HG02981 (cell line): ENCODE results near the gene POLR2F.

Experiments used
- ATAC-seq: cut with Tn5 transposase; IDR thresholded peaks from one replicate; pipeline ENCODE4 v1.9.1; 2021; ENCODE audit warnings: mild to moderate bottlenecking, moderate library complexity; ENCODE audit not compliant: unreplicated experiment

Gene POLR2F

DNA sequence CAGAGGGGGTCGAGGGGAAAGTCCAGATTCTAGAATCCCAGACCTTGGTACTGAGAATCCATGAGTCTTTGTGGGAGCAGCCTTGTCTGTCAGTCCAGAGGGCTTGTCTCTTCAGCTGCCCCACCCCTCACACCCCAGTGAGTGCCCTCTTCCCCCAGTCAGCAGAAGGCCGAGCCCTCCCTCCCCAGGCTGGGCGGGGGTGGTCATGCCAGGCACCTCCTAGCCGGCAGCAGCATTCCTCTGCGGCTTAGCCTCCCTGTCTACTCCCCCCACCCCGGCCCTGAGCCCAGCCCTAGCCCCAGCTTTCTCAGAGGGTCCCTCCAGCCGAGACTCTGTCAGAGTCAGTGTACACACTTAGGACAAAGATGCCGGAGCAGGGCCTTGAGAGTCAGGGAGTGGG is 26.3 kb downstream of the POLR2F start:
- ATAC-seq: no peak

DNA sequence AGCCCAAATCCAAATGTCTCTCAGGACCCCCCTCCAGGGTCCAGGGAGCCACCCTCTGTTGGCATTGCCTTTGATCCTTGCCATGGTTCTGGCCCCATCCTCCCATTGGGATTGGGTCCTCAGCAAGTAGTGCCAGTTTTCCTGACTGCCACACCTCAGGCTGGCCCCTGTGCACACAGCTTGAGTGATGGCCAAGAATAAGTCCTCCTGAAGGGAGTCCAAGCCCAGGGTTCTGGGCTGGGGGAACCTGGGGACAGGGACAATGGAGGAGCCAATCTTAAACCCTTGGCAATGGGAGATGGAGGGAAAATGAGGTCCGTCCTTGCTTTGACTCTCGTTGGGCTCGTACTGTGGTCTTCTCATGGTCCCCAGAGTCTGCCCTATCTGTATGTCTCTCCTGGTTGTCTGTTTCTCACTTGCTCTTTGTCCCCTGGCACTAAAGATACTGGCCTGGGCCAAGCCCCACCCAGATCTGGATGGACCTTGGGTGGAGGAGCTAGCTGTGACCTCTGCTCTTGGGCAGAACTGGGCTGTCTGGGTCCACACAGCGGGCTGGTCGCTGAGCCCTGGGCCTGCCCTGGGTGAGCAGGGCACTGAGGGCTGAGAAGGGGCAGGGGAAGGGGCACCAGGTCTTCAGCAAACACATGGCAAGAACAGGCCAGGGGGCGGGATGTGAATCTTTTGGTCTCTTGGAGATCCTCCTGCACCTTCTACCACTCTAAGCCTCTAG is 27.9 kb downstream of the POLR2F start:
- ATAC-seq: no peak

DNA sequence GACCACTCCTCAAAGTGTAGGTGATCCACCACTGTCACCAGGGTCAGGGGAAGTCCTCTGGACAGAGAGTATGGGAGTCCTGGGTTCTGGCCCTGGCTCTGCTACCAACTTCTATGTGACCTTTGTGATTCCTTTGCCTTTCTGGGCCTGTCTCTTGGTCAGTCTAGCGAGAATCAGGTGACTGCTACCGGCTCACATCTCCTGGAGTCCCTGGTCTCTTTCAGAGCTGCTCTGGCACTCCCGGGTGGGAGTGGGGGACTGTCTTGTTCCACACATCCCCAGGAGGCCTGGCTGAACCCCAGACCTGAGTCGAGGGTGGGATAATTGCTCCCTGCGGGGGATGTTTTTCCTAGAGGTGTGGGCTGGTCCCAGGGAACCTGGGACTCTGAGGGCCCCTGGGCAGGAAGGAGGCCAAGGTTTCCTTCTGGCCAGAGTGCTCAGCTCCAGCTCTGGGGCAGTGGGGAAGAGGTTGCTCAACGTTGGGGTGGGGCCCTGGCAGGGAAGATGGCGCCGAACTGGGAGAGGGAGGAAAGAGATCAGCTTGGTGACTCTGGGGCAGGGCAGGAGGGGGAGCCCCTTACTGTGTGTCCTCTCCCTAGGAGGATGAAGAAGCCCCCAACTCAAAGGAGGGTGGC is 28.8 kb downstream of the POLR2F start:
- no peak for ATAC-seq

DNA sequence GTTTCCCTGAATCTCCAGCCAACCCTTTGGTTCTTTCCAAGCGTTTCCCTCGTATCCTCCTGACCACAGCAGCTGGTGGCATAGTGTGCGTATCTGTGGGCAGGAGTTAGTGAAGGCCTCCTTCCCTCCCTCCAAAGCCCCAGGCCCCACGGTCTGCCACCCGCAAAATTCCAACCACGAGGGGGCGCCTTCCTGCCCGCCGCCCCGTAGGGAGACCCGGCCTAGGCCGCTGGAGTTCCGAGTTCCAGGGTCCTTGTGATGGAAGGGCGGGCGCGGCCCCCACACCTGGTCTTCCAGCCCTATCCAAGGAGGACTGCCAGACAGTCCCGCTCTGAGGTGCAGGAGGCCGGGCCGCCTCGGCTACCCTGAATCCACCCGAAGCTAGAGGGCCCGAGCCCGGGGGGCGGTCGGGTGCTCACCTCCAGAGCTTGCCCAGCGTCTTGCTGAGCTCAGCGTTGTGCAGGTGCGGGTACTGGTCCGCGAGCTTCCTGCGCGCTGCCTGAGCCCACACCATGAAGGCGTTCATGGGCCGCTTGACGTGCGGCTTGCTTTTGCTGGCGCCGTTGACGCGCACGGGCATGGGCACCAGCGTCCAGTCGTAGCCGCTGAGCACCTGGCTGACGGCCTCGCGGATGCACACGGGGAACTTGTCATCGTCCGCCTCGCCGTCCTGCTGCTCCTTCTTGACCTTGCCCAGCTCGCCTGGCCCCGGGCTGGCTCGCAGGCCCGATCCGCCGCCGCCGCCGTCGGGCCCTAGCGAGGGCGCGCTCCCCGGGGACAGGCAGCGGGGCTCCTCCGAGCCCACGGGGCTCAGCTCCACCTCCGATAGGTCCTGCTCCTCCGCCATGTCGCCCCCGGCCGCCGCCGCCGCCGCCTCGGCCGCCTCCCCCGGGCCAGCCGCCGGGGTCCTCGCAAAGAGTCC is 29.7 kb downstream of the POLR2F start:
- no peak for ATAC-seq

DNA sequence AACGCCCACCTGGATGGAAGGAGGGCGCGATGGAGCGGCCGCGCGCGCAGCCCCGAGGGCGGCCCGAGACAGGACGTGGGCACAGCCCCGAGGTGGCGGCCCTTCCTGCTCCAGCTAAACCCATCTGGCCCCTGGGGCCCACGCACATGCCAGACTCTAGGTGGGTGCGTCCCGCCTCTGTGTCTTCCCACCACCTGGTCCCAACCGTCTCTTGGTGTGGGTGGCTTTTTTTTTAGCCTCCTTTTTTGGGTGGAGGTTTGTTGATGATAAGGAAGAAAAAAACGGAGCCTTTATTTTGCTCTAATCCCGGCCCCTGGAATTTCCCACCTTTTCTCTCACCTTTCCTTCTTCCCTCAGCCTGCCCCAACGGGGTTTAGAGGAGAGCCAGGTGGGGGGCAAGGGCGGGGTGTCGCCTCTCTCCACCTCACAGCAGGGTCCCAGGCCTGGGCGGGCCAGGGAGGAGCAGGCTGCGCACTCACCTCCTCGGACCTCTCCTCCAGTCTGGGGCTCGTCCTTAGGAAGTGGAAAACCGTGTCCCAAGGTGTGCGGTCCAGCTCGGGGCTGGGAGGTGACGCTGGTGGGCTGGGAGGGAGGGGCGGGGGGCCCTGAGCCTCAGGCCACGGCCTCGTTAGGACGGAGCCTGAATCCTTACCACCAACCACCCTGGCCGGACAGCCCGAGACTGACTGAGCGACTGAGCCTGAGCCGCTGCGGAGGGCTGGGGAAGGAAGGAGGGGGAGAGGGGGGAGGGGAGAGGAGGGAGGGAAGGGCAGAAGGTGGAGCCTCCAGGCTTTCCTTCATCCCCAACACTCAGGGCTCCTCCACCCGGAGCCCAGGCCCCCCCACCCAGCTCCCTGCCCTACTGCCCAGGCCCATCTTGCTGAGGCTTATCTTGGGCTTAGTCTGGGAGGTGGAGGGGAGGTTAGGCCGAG is 30.6 kb downstream of the POLR2F start, which contains the start of gene SOX10:
Gene SOX10 (minus strand): TSS at position 696 of the 932 bp plus-strand sequence. CDS start 771 bp downstream, outside the sequence.
- ATAC-seq: no peak

DNA sequence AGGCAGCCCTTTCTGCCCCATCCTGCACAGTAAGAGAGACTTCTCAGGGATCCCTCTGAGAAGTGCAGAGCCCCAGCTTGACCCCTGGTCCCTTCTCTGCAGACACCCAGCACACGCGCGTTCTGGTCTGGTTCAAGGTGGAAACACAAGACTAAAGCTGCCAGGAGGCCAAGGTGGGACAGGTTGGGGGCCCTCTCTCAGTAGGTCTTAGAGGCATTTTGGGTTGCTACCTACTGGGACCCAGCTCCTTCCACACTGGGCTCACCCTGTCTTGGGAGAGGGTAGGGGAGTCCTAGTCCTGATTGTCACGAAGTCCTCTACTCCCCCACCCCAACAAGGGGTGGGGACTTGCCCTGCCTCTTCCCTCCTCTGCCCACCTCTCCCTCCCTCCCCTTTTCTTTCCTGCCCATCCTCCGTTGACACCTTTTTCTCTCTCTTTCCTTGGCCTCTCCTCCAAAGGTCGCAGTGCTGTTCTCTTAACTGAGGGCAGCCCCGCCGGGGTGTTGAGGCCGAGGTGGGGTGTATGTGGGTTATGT is 31.6 kb downstream of the POLR2F start:
- ATAC-seq: no peak

DNA sequence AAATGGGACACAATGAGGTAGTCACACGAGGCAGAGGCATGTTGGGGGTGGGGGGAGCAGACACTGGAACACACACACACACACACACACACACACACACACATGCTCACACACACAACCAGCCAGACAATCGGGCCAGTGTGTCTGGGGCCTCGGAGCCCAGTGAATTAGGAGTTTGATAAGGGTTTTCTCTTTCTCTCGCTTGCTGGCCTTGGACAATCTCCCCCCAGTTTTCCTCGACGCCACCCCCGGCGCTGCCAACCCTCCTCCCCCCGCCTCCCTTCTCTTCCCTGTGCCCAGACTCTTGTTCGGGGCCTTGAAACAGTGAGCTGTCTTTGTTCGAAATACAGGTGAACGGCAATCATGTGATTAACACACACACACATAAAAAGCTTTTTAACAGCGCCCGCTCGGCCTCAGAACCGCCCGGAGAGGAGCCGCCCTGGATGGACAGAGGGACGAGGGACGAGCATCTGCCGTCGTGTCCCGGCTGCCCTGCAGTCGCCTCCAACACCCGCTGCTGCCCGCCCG is 32.3 kb downstream of the POLR2F start:
- no peak for ATAC-seq

DNA sequence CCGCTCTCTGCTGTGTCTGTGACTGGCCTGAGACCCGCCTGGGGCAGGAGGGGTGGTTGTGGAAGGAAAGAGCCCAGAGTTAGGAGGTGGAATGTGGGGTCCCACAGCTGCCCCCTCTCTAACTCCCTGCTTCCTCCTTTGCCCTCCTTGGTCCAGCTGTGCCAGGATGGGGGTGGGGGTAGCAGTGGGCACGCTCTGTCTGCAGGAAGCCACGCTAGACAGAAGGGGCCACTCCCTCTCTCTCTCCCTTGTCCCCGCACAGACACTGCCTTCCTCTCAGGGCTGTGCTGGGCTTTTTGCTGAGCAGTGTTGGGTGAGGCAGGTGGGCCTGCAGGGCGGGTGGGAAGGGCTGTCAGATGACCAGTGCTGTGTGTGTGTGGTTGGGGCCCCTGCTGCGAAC is 32.9 kb downstream of the POLR2F start:
- no peak for ATAC-seq

DNA sequence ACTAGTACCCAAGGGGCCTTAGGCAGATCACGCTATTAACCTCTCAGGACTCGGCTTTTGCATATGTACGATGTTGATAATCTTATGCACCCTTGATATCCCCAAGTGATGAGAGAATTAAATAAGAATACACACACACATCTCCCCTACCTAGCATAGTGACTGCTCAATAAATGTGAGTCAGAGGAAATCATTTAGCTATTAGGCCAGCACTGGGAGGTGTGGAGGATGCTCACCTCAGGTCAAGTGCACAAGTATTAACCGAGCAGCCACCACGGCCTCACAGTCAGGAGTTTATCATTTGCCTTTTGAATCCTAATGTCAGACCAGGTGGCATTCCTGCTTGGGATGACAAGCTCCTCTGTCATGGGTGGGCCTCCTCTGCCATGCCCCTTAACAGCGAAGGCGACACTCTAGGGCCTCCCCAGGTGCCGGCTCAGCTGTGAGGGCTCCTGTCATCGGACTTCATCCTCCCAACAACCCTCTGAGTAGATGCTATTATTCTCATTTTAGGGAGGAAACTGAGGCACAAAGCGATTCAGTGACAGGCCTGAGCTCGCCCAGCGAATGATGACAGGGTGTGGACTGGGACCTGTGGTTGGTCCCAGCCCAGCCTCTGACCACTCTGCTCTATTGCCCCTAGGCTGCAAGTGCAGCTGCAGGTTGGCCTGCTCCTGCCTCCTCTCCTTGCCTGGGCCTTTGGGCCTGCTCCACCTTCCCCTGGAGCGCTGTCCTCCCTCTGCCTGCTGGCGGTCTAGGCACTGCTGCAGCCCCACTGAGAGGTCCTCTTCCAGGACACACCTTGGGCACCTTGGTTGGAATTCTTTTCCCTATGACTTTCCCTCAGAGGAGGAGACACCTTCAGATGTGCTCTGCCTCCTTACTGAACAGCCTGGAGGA is 35.9 kb downstream of the POLR2F start:
- ATAC-seq: no peak

DNA sequence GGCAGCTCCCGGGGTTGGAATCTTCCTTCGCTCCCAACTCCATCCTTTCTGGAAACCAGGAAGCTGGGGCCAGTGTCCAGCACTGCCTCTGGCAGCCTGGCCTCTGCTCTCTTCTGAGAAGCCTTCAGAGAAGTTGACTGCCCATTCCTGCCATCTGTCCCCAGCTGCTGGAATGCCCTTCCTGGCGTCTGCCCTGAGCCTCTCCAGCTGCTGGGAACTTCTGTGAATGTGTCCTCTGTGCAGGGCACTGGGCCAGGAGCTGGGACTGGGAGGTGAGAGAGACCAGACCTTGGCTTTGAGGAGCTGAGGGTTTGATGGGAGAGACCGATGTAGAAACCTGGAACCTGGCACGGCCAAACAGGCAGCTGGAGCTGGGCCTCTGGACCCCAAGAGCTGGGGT is 36.8 kb downstream of the POLR2F start:
- no peak for ATAC-seq

DNA sequence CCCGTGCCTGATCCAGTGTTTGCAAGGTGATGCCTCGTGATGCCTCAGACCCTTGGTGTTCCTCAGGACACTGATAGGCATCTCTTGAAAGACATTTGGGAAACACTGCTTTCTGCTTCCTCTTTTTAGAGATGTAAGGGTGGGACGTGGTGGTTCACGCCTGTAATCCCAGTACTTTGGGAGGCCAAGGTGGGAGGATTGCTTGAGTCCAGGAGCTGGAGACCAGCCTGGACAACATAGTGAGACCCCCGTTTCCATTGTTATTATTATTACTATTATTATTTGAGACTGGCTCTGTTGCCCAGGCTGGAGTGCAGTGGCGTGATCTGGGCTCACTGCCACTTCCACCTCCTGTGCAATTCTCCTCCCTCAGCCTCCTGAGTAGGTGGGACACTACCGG is 37.4 kb downstream of the POLR2F start:
- no peak for ATAC-seq

DNA sequence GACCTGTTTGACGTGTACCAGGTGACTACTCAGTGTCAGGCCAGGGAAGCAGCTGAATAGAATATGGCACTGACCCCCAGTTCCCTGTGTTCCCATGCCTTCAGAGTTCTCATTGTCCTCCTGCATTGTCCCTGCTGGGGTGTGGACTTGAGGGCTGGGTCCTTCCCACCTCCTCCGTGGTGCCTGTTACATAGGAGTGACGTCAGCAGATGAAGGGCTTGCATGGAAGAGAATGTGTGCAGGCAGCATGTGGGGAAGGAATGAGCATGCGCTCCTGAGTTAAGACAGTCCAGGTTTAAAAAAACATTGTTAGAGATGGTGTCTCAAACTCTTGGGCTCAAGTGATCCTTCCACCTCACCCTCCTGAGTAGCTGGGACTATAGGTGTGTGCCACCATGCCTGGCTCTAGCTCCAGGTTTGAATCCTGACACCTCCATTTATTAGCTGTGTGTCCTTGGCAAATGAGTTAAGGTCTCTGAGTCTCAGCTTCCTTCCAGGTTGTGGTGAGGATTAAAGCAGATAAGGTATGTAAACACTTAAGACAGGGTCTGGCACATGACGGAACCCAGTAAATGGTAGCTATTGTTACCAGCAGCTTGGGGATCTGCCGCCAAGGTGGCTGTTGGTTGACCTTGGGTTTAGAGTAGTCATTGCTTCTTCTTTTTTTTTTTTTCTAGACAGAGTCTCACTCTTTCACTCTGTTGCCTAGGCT is 38.4 kb downstream of the POLR2F start:
- no peak for ATAC-seq

DNA sequence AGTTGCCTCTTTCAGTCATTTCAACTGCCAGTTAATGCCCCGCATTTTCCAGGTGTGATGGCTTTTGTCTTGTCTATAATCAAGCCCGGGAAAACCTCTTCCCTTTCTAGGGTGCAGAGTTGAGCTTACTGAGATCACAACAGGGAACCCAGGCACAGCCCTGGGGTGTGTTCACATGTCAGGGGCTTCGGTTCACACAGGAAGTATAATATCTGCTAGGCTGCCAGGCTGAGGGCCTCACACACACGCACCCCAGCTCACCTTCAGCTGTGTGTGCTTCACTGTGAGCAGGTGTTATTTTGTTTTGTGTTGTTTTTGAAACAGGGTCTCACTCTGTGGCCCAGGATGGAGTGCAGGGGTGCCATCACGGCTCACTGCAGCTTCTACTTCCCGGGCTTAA is 40.5 kb downstream of the POLR2F start:
- ATAC-seq: no peak

DNA sequence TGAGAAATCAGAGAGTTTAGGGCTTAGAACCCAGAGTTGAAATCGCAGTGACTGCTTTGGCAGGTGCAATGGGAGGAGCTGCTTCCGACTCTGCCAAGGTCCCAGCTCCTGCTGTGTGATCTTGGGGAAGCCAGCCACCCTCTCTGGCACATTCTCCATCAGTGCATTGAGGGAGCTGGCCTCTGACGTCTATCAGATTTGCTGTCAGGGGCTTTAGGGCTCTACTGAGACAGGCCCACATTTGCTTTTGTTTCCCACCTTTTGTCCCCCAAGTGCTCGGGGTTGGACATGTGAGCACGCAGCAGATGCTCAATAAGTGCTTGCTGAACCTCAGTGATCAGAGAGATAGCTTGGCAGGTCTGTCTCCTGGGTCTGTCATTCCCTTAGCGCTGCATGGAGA is 41.5 kb downstream of the POLR2F start:
- no peak for ATAC-seq

DNA sequence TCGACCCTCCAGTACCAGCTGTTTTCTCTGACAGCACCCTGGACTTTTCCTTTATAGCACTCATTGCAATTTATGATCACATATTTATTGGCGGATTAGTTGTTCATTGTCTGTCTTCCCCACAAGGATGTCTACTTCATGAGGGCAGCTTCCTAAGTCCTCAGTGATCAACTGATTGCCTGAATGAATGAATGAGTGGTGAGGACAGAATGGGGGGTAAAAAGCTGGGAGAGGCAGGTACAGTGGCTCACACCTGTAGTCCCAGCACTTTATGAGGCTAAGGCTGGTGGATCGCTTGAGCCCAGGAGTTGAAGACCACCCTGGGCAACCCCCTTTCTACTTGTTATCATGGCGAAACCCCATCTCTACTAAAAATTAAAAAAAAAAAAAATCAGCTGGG is 42.0 kb downstream of the POLR2F start:
- ATAC-seq: no peak

DNA sequence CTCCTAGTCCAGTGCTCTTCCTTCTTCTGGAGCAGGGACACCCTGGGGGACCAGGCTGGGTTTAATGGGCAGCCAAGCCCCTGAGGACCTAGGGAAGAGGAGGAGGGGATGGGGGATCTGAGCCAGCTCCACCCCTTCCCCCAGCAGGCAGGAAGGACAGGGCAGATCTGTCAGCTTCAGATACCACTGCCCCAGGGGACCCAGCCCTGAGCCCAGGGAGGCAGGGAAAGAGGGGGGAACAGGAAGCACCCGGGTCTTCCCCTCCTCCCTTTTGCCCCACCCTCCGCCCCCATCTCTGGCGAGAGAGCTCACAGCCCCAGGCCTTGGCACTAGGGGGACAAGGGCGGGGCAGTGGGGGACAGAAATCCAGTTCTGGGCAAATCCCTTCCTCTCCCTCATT is 42.6 kb downstream of the POLR2F start:
- ATAC-seq: no peak

DNA sequence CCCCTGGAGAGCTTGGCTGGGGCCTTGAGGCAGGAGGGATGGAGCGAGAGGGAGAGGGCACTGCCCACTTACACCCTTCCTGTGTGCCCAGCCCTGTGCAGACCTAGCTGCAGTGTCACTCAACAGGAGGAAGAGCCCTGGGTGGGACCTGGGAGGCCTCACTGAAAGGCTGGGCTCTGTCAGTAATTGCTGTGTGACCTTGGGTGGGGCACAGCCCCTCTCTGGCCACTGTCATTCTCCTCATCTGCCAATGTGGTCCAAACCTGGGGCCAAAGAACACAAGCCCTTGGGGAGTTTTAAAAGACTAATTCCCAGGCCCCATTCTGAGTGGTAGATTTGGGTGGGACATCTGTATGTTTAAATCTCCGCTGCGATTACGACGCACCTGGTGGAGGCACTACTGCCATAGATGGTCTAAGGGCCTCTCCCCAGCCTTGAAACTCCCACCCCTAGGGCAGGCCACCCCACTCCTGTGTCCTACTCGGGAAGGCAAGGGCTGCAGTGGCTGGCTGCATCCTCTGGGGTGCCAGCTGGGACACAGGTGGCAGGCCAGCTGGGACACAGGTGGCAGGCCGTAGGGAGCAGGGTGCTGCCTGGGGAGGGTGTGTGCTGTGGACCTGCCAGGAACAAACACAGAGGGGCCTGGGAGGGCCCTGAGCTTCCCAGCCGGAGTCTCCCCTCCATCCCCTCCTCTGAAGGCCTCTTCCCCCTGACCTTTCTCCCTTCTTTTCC is 43.2 kb downstream of the POLR2F start:
- ATAC-seq: no peak

DNA sequence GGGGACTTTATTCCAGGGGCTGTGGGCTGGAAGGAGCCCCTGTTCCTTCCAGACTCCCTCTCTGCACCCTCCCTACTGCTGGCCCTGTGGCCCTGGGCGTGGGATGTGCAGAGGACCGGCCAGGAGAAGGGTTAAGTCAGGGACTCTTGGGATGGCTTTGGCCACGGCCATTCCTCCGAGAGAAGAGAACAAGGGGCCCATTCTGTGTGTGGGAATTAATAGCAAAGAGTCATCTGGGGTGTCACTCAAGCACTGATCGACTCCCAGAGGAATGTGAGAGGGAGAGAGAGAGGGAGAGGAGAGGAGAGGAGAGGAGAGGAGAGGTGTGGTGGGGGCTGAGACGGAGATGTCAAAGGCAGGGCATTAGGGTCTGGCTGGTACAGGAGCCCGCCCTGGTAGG is 45.0 kb downstream of the POLR2F start:
- no peak for ATAC-seq
